ENCODE results near the gene SELENOW. TPM values are rescaled to one million over a fixed set of nuclear protein-coding genes. Genes with fewer than 3 reads are reported as not detected.

Gene SELENOW
- polyA plus RNA-seq, 1 donor: 834 TPM

DNA sequence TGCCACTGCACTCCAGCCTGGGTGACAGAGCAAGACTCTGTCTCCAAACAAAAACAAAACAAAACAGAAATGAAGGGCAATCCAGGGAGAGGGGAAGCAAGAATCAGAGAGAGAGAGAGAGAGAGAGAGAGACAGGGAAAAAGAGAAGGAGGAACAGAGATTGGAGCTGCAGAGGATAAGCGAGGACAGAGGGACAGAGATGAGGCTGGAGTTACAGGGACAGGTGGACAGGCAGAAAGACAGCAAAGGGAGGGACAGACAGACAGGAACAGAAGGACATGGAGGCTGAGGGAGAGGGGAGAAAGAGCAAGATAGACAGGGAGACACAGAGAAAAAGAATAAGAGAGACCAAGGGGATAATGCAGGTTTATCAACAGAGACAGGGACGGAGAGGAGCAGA is 41.9 kb downstream of the SELENOW start:
- no peak for DNase-seq (ENCODE audit: low read depth)

DNA sequence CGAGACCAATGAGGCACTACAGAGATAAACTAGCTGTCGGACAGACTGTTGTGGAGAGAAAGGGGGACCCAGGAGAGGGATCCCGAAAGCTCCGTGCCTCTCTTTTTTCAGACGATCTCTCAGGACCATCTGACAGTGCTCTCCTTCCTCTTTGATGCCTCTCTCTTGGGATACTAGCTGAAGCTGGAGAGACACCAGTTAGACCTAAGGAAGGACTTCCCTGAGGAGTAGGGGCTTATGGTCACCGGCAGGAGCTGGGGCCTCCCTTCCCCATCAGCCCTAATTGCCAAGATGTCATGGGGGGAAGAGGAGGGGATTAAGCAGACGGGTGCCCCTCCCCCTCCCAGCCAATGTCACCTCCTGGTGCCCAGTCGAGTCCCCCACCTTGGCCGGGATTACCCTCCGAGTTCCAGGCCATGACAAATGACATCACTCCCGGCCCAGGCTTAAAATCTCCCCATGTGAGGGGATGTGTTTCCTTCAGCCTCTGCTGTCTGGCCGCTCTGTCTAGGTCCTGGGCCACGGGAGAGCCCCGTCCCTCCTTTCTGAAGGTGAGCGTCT is 43.0 kb downstream of the SELENOW start, which contains the start of gene CRX:
TSS of gene CRX (plus strand) at position 478 of the 561 bp plus-strand sequence. CDS start 12,507 bp downstream, outside the sequence.
- no peak for DNase-seq (ENCODE audit: low read depth)

DNA sequence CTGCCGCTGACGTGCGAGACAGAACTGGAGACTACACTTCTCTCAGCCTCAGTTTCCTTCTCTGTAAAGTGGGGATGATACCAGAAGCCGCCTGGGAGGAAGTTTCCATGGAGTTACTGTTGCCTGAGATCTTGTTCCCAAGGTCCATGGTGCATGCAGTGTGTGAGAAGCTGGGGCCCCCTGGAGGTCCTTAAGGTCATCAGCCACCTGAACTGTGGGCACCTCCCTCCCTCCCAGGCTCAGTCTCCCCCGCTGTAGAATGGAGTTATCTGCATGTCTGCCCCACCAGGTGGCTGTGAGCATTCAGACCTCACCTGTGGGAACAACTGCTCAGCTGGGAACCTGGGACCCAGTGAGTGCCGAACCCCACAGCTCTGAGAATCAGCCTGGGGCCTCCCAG is 45.9 kb downstream of the SELENOW start:
- no peak for DNase-seq (ENCODE audit: low read depth)

DNA sequence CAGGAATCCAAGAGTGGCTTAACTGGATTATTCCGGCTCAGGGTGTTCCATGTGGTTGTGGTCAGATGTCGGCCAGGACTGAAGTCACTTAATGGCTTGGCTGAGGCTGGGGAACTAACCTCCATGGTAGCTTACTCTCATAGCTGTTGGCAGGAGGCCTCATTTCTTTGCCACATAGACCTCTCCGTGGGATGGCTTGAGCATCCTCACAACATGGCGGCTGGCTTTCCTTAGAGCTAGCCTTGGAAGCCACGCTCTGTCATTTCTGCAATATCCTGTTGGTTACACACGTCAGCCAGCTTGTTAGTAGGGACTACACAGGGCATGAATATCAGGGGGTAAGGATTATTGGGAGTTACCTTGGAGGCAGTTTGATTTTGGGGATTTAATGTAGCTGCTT is 48.3 kb downstream of the SELENOW start:
- no peak for DNase-seq (ENCODE audit: low read depth)

DNA sequence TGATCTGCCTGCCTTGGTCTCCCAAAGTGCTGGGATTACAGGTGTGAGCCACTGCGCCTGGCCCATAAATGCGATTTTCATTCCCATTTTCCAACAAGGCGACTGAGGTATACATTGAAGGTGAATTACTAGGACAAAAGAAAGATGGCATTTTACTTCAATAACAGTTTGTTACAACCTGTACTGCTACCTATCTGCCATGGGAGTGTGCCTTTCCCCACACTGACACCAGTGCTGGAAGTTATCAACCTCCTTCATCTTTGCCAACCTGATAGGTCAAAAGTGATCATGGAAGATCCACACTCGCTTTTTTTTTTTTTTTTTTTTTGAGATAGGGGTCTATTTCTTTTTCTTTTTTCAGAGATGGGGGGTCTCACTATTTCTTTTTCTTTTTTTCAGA is 54.2 kb downstream of the SELENOW start:
- DNase-seq (ENCODE audit: low read depth): no peak

Other genes with a start within 250 kb of the SELENOW start
- gene ZNF541, start 205.6 kb upstream of the SELENOW start, polyA plus RNA-seq (ENCODE audit: insufficient read length): 0.08 TPM
- 10.2 TPM for gene BICRA, start 169.6 kb upstream of the SELENOW start, polyA plus RNA-seq (ENCODE audit: insufficient read length)
- gene EHD2, start 65.3 kb upstream of the SELENOW start, polyA plus RNA-seq (ENCODE audit: insufficient read length): 91.5 TPM
- gene NOP53, start 33.2 kb upstream of the SELENOW start, polyA plus RNA-seq (ENCODE audit: insufficient read length): 501 TPM
- gene TPRX1, start 25.8 kb downstream of the SELENOW start, polyA plus RNA-seq (ENCODE audit: insufficient read length): not detected
- gene CRX, start 43.2 kb downstream of the SELENOW start, polyA plus RNA-seq (ENCODE audit: insufficient read length): 0.05 TPM
- gene TPRX2, start 80.5 kb downstream of the SELENOW start, polyA plus RNA-seq (ENCODE audit: insufficient read length): not detected
- gene SULT2A1, start 107.6 kb downstream of the SELENOW start, polyA plus RNA-seq (ENCODE audit: insufficient read length): not detected
- not detected for gene BSPH1, start 213.5 kb downstream of the SELENOW start, polyA plus RNA-seq (ENCODE audit: insufficient read length)
- gene ELSPBP1, start 215.9 kb downstream of the SELENOW start, polyA plus RNA-seq (ENCODE audit: insufficient read length): not detected

Data from forelimb muscle (tissue), 1 donor.